MCF 10A (cell line): ENCODE measurements around the gene ADGRL3. TPM values are rescaled to one million over a fixed set of nuclear protein-coding genes. Genes with fewer than 3 reads are reported as not detected.

Experiments
- BruUV-seq: library from RNA; stranded (reverse); fragments of 400-500 nt; replicated peaks from 2 replicates; lab custom pipeline; 2021; lab: Mats Ljungman, UMichigan
- CTCF ChIA-PET: fragments of 300-600 bp; sonication (Branson Sonifier 250); formaldehyde crosslinking; extraction: SDS; loops from one replicate; lab custom pipeline; 2021; ENCODE audit warnings: antibody characterized with exemption, inconsistent platforms; lab: Yijun Ruan, JAX
- POLR2A ChIA-PET: fragments of 300-600, 350-650 bp; sonication (Branson Sonifier 250); formaldehyde crosslinking; extraction: SDS; loops from one replicate; lab custom pipeline; 2020; ENCODE audit warnings: antibody characterized with exemption, inconsistent platforms; lab: Yijun Ruan, JAX
- DNase-seq: peaks from one replicate; pipeline ENCODE4 v3.0.0-alpha.2; 2018; ENCODE audit not compliant: unreplicated experiment
- H3K27ac Mint-ChIP-seq: one replicate; pipeline ENCODE4 v1.8.0; 2022; ENCODE audit warnings: mild to moderate bottlenecking, low read depth, mixed read lengths; ENCODE audit not compliant: unreplicated experiment
- H3K27me3 Mint-ChIP-seq: one replicate; pipeline ENCODE4 v1.8.0; 2022; ENCODE audit warnings: mixed read lengths; ENCODE audit not compliant: insufficient read depth, unreplicated experiment
- H3K36me3 Mint-ChIP-seq: one replicate; pipeline ENCODE4 v1.8.0; 2022; ENCODE audit warnings: mild to moderate bottlenecking, moderate library complexity, mixed read lengths; ENCODE audit not compliant: insufficient read depth, unreplicated experiment
- H3K4me1 Mint-ChIP-seq: one replicate; pipeline ENCODE4 v1.8.0; 2022; ENCODE audit warnings: mixed read lengths; ENCODE audit not compliant: insufficient read depth, unreplicated experiment
- H3K4me3 Mint-ChIP-seq: one replicate; pipeline ENCODE4 v1.8.0; 2022; ENCODE audit warnings: mild to moderate bottlenecking, moderate library complexity, mixed read lengths; ENCODE audit not compliant: unreplicated experiment
- H3K9me3 Mint-ChIP-seq: one replicate; pipeline ENCODE4 v1.8.0; 2022; ENCODE audit warnings: mixed read lengths; ENCODE audit not compliant: unreplicated experiment
- CTCF ChIP-seq: fragments of 200-600 bp; IDR thresholded peaks from one replicate; pipeline ENCODE4 v1.8.0; 2022; ENCODE audit warnings: antibody characterized with exemption, mild to moderate bottlenecking; ENCODE audit not compliant: unreplicated experiment
- intact Hi-C: fragments of 100-400 bp; cut with micrococcal nuclease; formaldehyde crosslinking; loops from 2 replicates; pipeline ENCODE4 v1.14.1; 2022
- total RNA-seq: library from RNA; stranded (reverse); gene quantifications from 2 replicates; pipeline ENCODE4 v1.2.3, GENCODE V29; 2022

The ADGRL3 gene
- total RNA-seq, 1 experiment from 2014 or later, result 3.6 TPM

- POLR2A ChIA-PET, result no interaction called here
- no peak overlapping the region for H3K4me3 Mint-ChIP-seq
- no peak overlapping the region for H3K27ac Mint-ChIP-seq
- H3K4me1 Mint-ChIP-seq, result no peaks in the 10 kb centered on the region
- no peaks in the 10 kb centered on the region for H3K27me3 Mint-ChIP-seq
- H3K9me3 Mint-ChIP-seq, result no peaks in the 10 kb centered on the region
- no peaks in the 10 kb centered on the region for H3K36me3 Mint-ChIP-seq
- BruUV-seq, result no TSS peak
- intact Hi-C loops, result no loop called here
- CTCF ChIA-PET, result no interaction called here
- DNase-seq, result no peak
- TF ChIP-seq CTCF, result no peak
These were observed 856.9 kb downstream of the ADGRL3 start for GRCh38 chr4:62057031-62057430.

- POLR2A ChIA-PET, result no interaction called here
- H3K27me3 Mint-ChIP-seq, result no peaks in the 10 kb centered on the region
- no peak for TF ChIP-seq CTCF
- H3K27ac Mint-ChIP-seq, result no peak overlapping the region
- intact Hi-C loops, result no loop called here
- no peak overlapping the region for H3K4me3 Mint-ChIP-seq
- H3K9me3 Mint-ChIP-seq, result no peaks in the 10 kb centered on the region
- no peaks in the 10 kb centered on the region for H3K4me1 Mint-ChIP-seq
- no peak for DNase-seq
- CTCF ChIA-PET, result interaction anchor here (0.5 kb wide), 1 partner anchor 10 kb away, joined by 4 read pairs; no protein-coding TSS in a partner anchor
- H3K36me3 Mint-ChIP-seq, result no peaks in the 10 kb centered on the region
- BruUV-seq, result no TSS peak
These were observed 858.4 kb downstream of the ADGRL3 start for GRCh38 chr4:62058571-62058970.

GRCh38 chr4:62070291-62070852 lies 870.2 kb downstream of the ADGRL3 start:
- POLR2A ChIA-PET, result no interaction called here
- no peak overlapping the region for H3K4me3 Mint-ChIP-seq
- H3K4me1 Mint-ChIP-seq, result no peaks in the 10 kb centered on the region
- no peaks in the 10 kb centered on the region for H3K27me3 Mint-ChIP-seq
- no peak overlapping the region for H3K27ac Mint-ChIP-seq
- H3K36me3 Mint-ChIP-seq, result no peaks in the 10 kb centered on the region
- CTCF ChIA-PET, result interaction anchor here (0.9 kb wide), 1 partner anchor 25 kb away, joined by 3 read pairs; no protein-coding TSS in a partner anchor
- no peak for DNase-seq
- intact Hi-C loops, result no loop called here
- H3K9me3 Mint-ChIP-seq, result no peaks in the 10 kb centered on the region
- no peak for TF ChIP-seq CTCF
- BruUV-seq, result no TSS peak

GRCh38 chr4:62075089-62075488 lies 875.0 kb downstream of the ADGRL3 start:
- H3K9me3 Mint-ChIP-seq, result no peaks in the 10 kb centered on the region
- intact Hi-C loops, result no loop called here
- POLR2A ChIA-PET, result interaction anchor here (0.7 kb wide), 1 partner anchor 10 kb away, joined by 3 read pairs; no protein-coding TSS in a partner anchor
- H3K27me3 Mint-ChIP-seq, result no peaks in the 10 kb centered on the region
- DNase-seq, result no peak
- no TSS peak for BruUV-seq
- no peak overlapping the region for H3K27ac Mint-ChIP-seq
- CTCF ChIA-PET, result no interaction called here
- no peak overlapping the region for H3K4me3 Mint-ChIP-seq
- no peaks in the 10 kb centered on the region for H3K36me3 Mint-ChIP-seq
- no peak for TF ChIP-seq CTCF
- H3K4me1 Mint-ChIP-seq, result no peaks in the 10 kb centered on the region
